ENCODE measurements around the gene CHRNA1. TPM values are rescaled to one million over a fixed set of nuclear protein-coding genes. Genes with fewer than 3 reads are reported as not detected.

The CHRNA1 gene
- total RNA-seq (under 1 TPM in 1 of 9 donors, not detected in 8; 0.37 TPM), polyA plus RNA-seq (not detected)
- long read RNA-seq, donor 1 = 0 reads
- long read RNA-seq, donor 2 = 0 reads
- long read RNA-seq, donor 3 = 0 reads
- long read RNA-seq, donor 4 = 0 reads
- long read RNA-seq, donor 5 = 0 reads
- long read RNA-seq, donor 6 = 0 reads
- long read RNA-seq, donor 7 = 0 reads
- long read RNA-seq, donor 8 = 0 reads
- long read RNA-seq, donor 9 = 0 reads
- long read RNA-seq, donor 10 = 0 reads

DNA sequence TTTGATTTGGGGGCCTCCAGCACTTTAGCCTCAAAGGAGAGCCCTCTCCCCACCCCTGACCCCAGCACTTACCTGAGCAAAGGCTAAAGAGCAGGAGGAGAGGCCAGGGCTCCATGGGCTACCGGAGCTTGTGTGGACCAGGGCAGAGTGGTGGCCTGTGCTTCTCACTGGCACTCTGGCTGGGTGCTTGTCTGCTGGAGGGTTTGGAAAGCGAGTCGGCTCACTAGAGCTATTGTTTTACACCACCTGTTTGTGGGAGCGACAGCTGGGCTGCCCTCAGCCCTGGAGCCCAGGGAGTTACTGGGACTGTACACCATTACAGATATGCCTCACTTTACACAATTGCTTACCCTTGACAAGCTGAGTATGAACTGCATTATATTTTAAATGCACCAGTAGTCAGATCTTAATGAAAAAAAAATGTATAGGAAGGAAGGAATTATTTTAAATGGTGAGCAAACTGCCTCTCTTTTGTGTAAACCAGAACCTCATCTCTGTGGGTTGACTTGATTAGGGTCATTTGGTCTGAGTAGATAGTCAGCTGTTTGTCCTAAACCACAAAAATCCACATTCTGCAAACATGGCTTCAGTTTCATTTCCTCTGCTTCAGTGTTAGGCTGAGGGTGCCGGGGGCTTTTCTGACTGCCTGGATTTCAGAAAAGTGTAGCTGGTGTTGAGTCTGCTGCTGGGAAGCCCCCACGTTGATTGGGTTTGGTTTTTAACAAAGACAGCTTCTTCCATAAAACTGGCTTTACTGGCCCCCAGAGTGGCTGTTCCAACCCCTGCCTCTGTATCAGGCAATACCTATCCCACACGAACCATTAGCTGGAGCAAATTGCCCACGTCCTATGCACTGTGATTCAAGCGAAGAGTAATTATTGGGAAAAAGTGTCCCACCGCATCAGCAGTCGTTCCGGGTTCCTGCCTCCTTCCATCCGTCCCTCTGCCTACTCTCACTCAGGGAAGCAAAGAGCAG lies at the start of gene CHRNA1:
Gene CHRNA1, minus strand, starts transcription at position 193 of the 976 bp plus-strand sequence. Its CDS starts 78 bp downstream, at position 115.
- intact Hi-C loops (cut with DNase I) = no loop called here
- Histone ChIP-seq H3K36me3 (replicated peaks in 1 of 2) (no peaks in the 10 kb centered on the region), H3K4me3 (no peak within 1 kb of the TSS), H3K4me1 (replicated peaks in 1 of 2) (no peaks in the 10 kb centered on the region), H3K27ac (no peak within 1 kb of the TSS), H3K9me3 (replicated peaks in 1 of 3) (no peaks in the 10 kb centered on the region), H3K27me3 (no peaks in the 10 kb centered on the region)
- TF ChIP-seq, protein P1, sequence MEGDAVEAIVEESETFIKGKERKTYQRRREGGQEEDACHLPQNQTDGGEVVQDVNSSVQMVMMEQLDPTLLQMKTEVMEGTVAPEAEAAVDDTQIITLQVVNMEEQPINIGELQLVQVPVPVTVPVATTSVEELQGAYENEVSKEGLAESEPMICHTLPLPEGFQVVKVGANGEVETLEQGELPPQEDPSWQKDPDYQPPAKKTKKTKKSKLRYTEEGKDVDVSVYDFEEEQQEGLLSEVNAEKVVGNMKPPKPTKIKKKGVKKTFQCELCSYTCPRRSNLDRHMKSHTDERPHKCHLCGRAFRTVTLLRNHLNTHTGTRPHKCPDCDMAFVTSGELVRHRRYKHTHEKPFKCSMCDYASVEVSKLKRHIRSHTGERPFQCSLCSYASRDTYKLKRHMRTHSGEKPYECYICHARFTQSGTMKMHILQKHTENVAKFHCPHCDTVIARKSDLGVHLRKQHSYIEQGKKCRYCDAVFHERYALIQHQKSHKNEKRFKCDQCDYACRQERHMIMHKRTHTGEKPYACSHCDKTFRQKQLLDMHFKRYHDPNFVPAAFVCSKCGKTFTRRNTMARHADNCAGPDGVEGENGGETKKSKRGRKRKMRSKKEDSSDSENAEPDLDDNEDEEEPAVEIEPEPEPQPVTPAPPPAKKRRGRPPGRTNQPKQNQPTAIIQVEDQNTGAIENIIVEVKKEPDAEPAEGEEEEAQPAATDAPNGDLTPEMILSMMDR (IDR thresholded peaks at IDR 0.05) = no peak
- no peak for TF ChIP-seq POLR2A (IDR thresholded peaks at IDR 0.05)
- DNase-seq = no peak
- 81 to 91% (median 83%) methylated on average over 13 of the region's 13 CpGs for WGBS, 4 donors

- intact Hi-C loops (cut with DNase I) = no loop called here
- Histone ChIP-seq H3K4me1 (replicated peaks in 1 of 2) (no peaks in the 10 kb centered on the region), H3K36me3 (replicated peaks in 1 of 2) (no peaks in the 10 kb centered on the region), H3K4me3 (no peak overlapping the region), H3K27me3 (no peaks in the 10 kb centered on the region), H3K27ac (no peak overlapping the region), H3K9me3 (replicated peaks in 1 of 3) (no peaks in the 10 kb centered on the region)
- 96 to 99% (median 98%) methylated on average over 7 of the region's 7 CpGs for WGBS, 4 donors
- no peak for DNase-seq
- TF ChIP-seq, protein P1 (IDR thresholded peaks at IDR 0.05) = no peak
- no peak for TF ChIP-seq POLR2A (IDR thresholded peaks at IDR 0.05)
These were observed 47.8 kb upstream of the CHRNA1 start for GRCh38 chr2:174812037-174812436.

DNA sequence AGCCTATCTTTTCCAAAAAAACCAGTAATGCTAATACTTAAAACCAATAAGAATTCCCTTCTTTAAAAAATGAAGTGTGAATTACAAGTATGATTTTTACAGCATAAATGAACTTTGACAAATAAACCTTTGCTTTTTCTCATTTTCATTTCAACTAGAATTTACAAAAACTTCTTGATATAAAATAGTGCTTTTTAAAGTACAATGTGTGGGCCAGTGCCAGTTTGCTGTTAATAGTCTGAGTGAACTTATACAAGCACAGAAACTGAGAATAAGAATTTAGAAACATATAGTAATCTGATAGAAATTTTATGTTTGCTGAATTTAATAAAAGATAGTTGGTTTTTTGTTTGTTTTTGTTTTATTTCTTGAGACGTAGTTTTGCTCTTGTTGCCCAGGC lies 43.7 kb upstream of the CHRNA1 start:
- H3K36me3 ChIP-seq (replicated peaks in 1 of 2) = no peaks in the 10 kb centered on the region
- DNase-seq = no peak
- H3K27me3 ChIP-seq = no peaks in the 10 kb centered on the region
- WGBS, 4 donors = 67 to 90% (median 84%) methylated on average over 1 of the region's 1 CpG
- no peak overlapping the region for H3K27ac ChIP-seq
- no peak overlapping the region for H3K4me3 ChIP-seq
- TF ChIP-seq POLR2A (IDR thresholded peaks at IDR 0.05) = no peak
- TF ChIP-seq, protein P1 (IDR thresholded peaks at IDR 0.05) = no peak
- no peaks in the 10 kb centered on the region for H3K4me1 ChIP-seq (replicated peaks in 1 of 2)
- intact Hi-C loops (cut with DNase I) = no loop called here
- no peaks in the 10 kb centered on the region for H3K9me3 ChIP-seq (replicated peaks in 1 of 3)

GRCh38 chr2:174805803-174806202 lies 41.5 kb upstream of the CHRNA1 start:
- no peaks in the 10 kb centered on the region for H3K27me3 ChIP-seq
- no peak overlapping the region for H3K27ac ChIP-seq
- H3K9me3 ChIP-seq (replicated peaks in 1 of 3) = no peaks in the 10 kb centered on the region
- no peaks in the 10 kb centered on the region for H3K4me1 ChIP-seq (replicated peaks in 1 of 2)
- no peak for DNase-seq
- no peak overlapping the region for H3K4me3 ChIP-seq
- intact Hi-C loops (cut with DNase I) = no loop called here
- TF ChIP-seq POLR2A (IDR thresholded peaks at IDR 0.05) = no peak
- TF ChIP-seq, protein P1 (IDR thresholded peaks at IDR 0.05) = no peak
- WGBS, 4 donors = 85 to 91% (median 88%) methylated on average over 1 of the region's 1 CpG
- H3K36me3 ChIP-seq (replicated peaks in 1 of 2) = no peaks in the 10 kb centered on the region

Measured in adrenal gland (tissue), 19 donors.